Endodermal cell (in vitro differentiated cells): ENCODE results near the gene PTP4A2. TPM values are rescaled to one million over a fixed set of nuclear protein-coding genes. Genes with fewer than 3 reads are reported as not detected.

Experiments used
- DNase-seq: peaks from one replicate; pipeline ENCODE4 v3.0.0-alpha.2; 2017
- H3K27ac ChIP-seq: 2 replicates; pipeline ENCODE4 v1.5.1; 2013; ENCODE audit warnings: mild to moderate bottlenecking, low read depth, low read length, moderate library complexity
- H3K27me3 ChIP-seq: 2 replicates; pipeline ENCODE4 v1.6.1; 2013; ENCODE audit warnings: mild to moderate bottlenecking, low read length, moderate library complexity; ENCODE audit not compliant: insufficient read depth, control insufficient read depth, poor library complexity, severe bottlenecking
- H3K36me3 ChIP-seq: 2 replicates; pipeline ENCODE4 v1.7.0; 2013; ENCODE audit warnings: mild to moderate bottlenecking, low read length, moderate library complexity; ENCODE audit not compliant: control insufficient read depth, insufficient read depth
- H3K4me1 ChIP-seq: one replicate; pipeline ENCODE4 v1.7.0; 2013; ENCODE audit warnings: low read length; ENCODE audit not compliant: control insufficient read depth, insufficient read depth
- H3K4me3 ChIP-seq: 2 replicates; pipeline ENCODE4 v1.5.1; 2013; ENCODE audit warnings: mild to moderate bottlenecking, low read length, moderate library complexity
- H3K9ac ChIP-seq: 2 replicates; pipeline ENCODE4 v1.6.1; 2013; ENCODE audit warnings: mild to moderate bottlenecking, low read length, moderate library complexity; ENCODE audit not compliant: poor library complexity, severe bottlenecking; ENCODE audit errors: extremely low read depth
- H3K9me3 ChIP-seq: 2 replicates; pipeline ENCODE4 v1.6.1; 2013; ENCODE audit warnings: mild to moderate bottlenecking, low read length, moderate library complexity; ENCODE audit not compliant: control insufficient read depth
- H3K27ac Mint-ChIP-seq: 2 replicates; pipeline ENCODE4 v1.8.0; 2020; ENCODE audit warnings: mixed read lengths
- H3K27me3 Mint-ChIP-seq: 2 replicates; pipeline ENCODE4 v1.8.0; 2021; ENCODE audit warnings: mild to moderate bottlenecking, mixed read lengths; ENCODE audit not compliant: insufficient read depth
- H3K36me3 Mint-ChIP-seq: 2 replicates; pipeline ENCODE4 v1.8.0; 2020; ENCODE audit warnings: low read depth, mixed read lengths
- H3K4me1 Mint-ChIP-seq: 2 replicates; pipeline ENCODE4 v1.8.0; 2020; ENCODE audit warnings: mixed read lengths
- H3K4me3 Mint-ChIP-seq: 2 replicates; pipeline ENCODE4 v1.8.0; 2020; ENCODE audit warnings: mild to moderate bottlenecking, moderate library complexity, mixed read lengths
- H3K9me3 Mint-ChIP-seq: 2 replicates; pipeline ENCODE4 v1.8.0; 2020; ENCODE audit warnings: mild to moderate bottlenecking, mixed read lengths
- WGBS, 2 experiments: methylation state at CpG; one replicate each; pipeline versions ENCODE4 v1.1.5 to v1.1.7; 2013; ENCODE audit warnings: missing lambda C conversion rate in 2 of 2, mixed read lengths in 1 of 2; ENCODE audit not compliant: insufficient coverage in 1 of 2, insufficient read length in 1 of 2; 5-methylcytosine and 5-hydroxymethylcytosine counted together
- total RNA-seq, 2 donors: library from RNA; stranded (reverse); fragmentation: NEBNext Ultra II Directional in 1 of 2; extraction: Animal tissue kit (Norgen Biotek cat#: 25700) in 1 of 2; gene quantifications; 2 replicates in 1 of 2; 3 replicates in 1 of 2; pipeline ENCODE4 v1.2.1, GENCODE V29; 2021
- TF ChIP-seq, protein P1 (sequence below): fragments of 200-600 bp; sonication (generic); conservative IDR thresholded peaks from 2 replicates; pipeline ENCODE4 v1.5.0; 2021; ENCODE audit warnings: antibody characterized with exemption, mild to moderate bottlenecking

Gene PTP4A2
- total RNA-seq, 2 donors from 2014 or later, result 211 TPM

DNA sequence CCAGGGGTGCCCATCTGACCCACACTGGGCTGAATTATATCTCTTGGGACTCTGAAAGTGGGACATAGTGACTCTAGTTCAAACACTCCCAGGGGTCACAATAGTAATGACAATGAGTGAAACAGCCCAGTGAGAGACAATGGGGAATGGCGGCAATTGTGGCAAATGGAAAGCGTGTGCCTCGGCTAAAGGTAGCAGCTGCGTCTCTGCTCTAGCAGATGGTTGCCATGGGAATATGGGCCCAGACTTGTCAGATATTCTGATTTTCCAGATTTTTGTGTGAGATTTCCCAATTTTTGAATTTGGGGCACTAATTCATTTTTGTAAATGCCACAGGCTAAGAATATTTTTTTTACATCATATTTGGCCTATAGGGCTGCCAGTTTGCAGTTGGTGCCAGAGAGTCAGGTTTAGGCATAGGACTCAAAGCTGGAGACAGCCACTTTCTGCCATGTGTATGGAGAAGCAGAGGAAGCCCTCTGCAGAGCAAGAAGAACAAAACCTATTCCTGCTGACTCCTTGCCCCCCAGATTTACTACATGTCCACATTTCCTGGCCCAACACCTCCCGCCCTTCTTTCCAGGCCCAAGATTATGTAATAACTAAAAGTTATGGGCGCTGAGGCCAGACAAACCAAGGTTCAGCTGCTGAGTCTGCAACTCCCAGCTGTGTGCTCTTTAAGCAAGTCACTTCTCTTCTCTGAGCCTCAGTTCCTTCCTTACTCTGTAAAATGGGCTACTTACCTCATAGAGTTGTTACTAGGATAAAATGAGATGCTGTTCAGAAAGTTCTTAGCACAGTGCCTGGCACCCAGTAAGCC is 21.6 kb upstream of the PTP4A2 start:
- H3K36me3 Mint-ChIP-seq, result peaks cover 2% of the 10 kb centered on the region
- DNase-seq, result no peak
- Histone ChIP-seq H3K27ac (no peak overlapping the region), H3K36me3 (no peaks in the 10 kb centered on the region), H3K27me3 (no peaks in the 10 kb centered on the region), H3K4me3 (no peak overlapping the region), H3K4me1 (peaks cover 12% of the 10 kb centered on the region), H3K9ac (no peak overlapping the region), H3K9me3 (no peaks in the 10 kb centered on the region)
- no peak overlapping the region for H3K27ac Mint-ChIP-seq
- H3K4me1 Mint-ChIP-seq, result peaks cover 20% of the 10 kb centered on the region
- WGBS, 2 experiments, result 93 to 99% methylated on average over 6 of the region's 6 CpGs
- H3K4me3 Mint-ChIP-seq, result no peak overlapping the region
- no peaks in the 10 kb centered on the region for H3K27me3 Mint-ChIP-seq
- TF ChIP-seq, protein P1, sequence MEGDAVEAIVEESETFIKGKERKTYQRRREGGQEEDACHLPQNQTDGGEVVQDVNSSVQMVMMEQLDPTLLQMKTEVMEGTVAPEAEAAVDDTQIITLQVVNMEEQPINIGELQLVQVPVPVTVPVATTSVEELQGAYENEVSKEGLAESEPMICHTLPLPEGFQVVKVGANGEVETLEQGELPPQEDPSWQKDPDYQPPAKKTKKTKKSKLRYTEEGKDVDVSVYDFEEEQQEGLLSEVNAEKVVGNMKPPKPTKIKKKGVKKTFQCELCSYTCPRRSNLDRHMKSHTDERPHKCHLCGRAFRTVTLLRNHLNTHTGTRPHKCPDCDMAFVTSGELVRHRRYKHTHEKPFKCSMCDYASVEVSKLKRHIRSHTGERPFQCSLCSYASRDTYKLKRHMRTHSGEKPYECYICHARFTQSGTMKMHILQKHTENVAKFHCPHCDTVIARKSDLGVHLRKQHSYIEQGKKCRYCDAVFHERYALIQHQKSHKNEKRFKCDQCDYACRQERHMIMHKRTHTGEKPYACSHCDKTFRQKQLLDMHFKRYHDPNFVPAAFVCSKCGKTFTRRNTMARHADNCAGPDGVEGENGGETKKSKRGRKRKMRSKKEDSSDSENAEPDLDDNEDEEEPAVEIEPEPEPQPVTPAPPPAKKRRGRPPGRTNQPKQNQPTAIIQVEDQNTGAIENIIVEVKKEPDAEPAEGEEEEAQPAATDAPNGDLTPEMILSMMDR, result no peak
- H3K9me3 Mint-ChIP-seq, result peaks cover 8% of the 10 kb centered on the region

DNA sequence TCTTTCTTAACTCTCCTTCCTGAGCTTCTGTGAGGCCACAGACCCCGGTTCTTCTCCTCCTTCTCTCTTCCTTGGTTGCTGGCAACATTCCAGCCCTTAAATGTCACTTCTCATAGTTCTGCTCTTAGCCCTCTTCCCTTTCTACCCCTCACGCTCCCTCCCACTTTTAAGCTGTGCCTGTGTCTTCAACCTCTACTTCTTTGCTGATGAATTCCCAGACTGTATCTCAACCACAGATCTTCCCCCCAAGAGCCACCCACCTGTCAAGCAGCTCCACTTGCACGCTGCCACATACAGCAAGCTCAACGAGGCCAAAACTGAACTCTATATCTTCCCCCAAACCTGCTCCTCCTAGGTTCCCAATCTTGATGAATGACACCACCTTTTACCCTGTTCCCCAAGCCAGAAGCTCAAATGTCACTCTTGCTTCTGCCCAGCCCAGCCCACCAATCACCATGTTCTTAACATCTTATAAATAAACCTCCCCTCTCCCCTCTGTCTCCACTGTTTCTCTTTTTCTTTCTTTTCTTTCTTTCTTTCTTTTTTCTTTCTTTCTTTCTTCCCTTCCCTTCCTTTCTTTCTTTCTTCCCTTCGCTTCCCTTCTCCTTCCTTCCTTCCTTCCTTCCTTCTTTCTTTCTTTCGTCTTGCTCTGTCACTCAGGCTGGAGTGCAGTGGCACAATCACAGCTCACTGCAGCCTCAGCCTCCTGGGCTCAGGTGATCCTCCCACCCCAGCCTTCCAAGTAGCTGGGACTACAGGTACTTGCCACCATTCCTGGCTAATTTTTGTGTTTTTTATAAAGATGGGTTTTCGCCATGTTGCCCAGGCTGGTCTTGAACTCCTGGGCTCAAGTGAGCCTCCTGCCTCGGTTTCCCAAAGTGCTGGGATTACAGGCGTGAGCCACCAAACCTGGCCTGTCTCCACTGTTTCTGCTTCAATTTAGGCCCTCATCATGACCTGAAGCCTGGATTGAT is 19.8 kb upstream of the PTP4A2 start:
- WGBS, 2 experiments, result 86 to 88% methylated on average over 6 to 9 of the region's 9 CpGs
- Histone ChIP-seq H3K4me1 (peaks cover 17% of the 10 kb centered on the region), H3K27ac (no peak overlapping the region), H3K9me3 (no peaks in the 10 kb centered on the region), H3K4me3 (no peak overlapping the region), H3K27me3 (no peaks in the 10 kb centered on the region), H3K9ac (no peak overlapping the region), H3K36me3 (no peaks in the 10 kb centered on the region)
- peak overlapping the region; percentile 23 for H3K27ac Mint-ChIP-seq
- no peak overlapping the region for H3K4me3 Mint-ChIP-seq
- no peak for DNase-seq
- peaks cover 2% of the 10 kb centered on the region for H3K36me3 Mint-ChIP-seq
- TF ChIP-seq, protein P1, result no peak
- H3K4me1 Mint-ChIP-seq, result peaks cover 26% of the 10 kb centered on the region
- peaks cover 8% of the 10 kb centered on the region for H3K9me3 Mint-ChIP-seq
- H3K27me3 Mint-ChIP-seq, result no peaks in the 10 kb centered on the region

- DNase-seq, result peak; percentile 87
- H3K4me3 Mint-ChIP-seq, result peak overlapping the region; percentile 12
- TF ChIP-seq, protein P1, result peak; percentile 48
- H3K9me3 ChIP-seq, result no peaks in the 10 kb centered on the region
- peaks cover 20% of the 10 kb centered on the region for H3K4me1 ChIP-seq
- H3K27me3 ChIP-seq, result no peaks in the 10 kb centered on the region
- no peak overlapping the region for H3K4me3 ChIP-seq
- WGBS, 2 experiments, result 61 to 73% methylated on average over 10 of the region's 11 CpGs
- peaks cover 40% of the 10 kb centered on the region for H3K4me1 Mint-ChIP-seq
- H3K27ac Mint-ChIP-seq, result peak overlapping the region; percentile 97
- H3K9ac ChIP-seq, result peak overlapping the region; percentile 47
- no peaks in the 10 kb centered on the region for H3K27me3 Mint-ChIP-seq
- peak overlapping the region; percentile 80 for H3K27ac ChIP-seq
- peaks cover 2% of the 10 kb centered on the region for H3K36me3 Mint-ChIP-seq
- peaks cover 8% of the 10 kb centered on the region for H3K9me3 Mint-ChIP-seq
- no peaks in the 10 kb centered on the region for H3K36me3 ChIP-seq
Measured at GRCh38 chr1:31955917-31956736, 18.0 kb upstream of the PTP4A2 start.
